ENCODE results near the gene CELSR1. TPM values are rescaled to one million over a fixed set of nuclear protein-coding genes. Genes with fewer than 3 reads are reported as not detected.

CELSR1 gene
- total and polyA plus RNA-seq, 9 donors: 0.63 to 25.2 (median 2.9) TPM

DNA sequence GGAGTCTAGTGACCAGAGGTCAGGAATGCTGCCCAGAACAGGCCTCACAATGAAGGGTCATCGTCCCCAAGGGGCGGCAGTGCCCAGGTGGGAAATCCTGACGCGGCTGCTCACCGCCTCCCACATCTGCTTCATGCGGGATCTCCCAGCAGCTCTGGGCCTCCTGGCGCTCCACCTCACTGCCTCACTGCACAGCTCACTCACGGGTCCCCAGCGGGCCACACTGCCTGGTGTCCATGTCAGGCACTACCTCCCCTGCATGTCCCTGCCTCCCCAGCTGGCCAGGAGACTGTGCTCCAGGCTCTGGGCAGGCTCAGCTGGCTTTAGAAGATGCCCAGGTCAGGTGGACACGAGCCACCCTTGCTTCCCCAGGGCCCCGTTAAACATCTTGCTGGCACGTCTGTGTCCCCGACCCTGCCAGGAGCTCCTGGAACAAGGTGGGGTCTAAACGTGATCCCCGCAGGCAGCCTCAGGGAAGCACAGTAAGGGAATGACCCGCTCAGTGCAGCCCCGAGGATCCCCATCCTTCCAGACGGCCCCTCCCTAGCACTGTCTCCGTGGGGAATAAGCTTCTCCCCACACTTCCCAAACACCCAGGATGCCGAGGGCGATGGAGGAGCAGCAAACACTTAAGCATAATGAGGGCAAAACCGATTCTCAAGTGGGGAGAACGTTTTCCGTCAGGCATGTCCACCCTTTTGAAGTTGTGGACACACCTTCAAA lies 108.7 kb downstream of the CELSR1 start:
- Histone ChIP-seq H3K4me3 (no peak overlapping the region), H3K27ac (no peak overlapping the region), H3K4me1 (ENCODE audit: insufficient read depth) (peaks cover 3% of the 10 kb centered on the region), H3K36me3 (no peaks in the 10 kb centered on the region), H3K9me3 (no peaks in the 10 kb centered on the region), H3K27me3 (no peaks in the 10 kb centered on the region)
- WGBS, 3 donors: 62 to 70% (median 68%) methylated on average over 24 of the region's 24 CpGs
- intact Hi-C loops (cut with DNase I): loop anchor here in 1 of 4 donors (10.0 kb wide), 1 partner anchor 56 kb away; no protein-coding TSS in a partner anchor
- TF ChIP-seq EP300 (IDR thresholded peaks at IDR 0.05): no peak
- DNase-seq: no peak

- no peak for TF ChIP-seq EP300 (IDR thresholded peaks at IDR 0.05)
- TF ChIP-seq POLR2A (IDR thresholded peaks at IDR 0.05): no peak
- no peak for TF ChIP-seq CTCF (IDR thresholded peaks at IDR 0.05)
- no peak overlapping the region for H3K27ac ChIP-seq
- DNase-seq: no peak
- WGBS, 3 donors: 93 to 98% (median 96%) methylated on average over 18 of the region's 18 CpGs
- H3K27me3 ChIP-seq: no peaks in the 10 kb centered on the region
- intact Hi-C loops (cut with DNase I): loop anchor here in 1 of 4 donors (10.0 kb wide), 1 partner anchor 57 kb away; no protein-coding TSS in a partner anchor
- peaks cover 3% of the 10 kb centered on the region for H3K4me1 ChIP-seq (ENCODE audit: insufficient read depth)
- no peak overlapping the region for H3K4me3 ChIP-seq
- no peaks in the 10 kb centered on the region for H3K36me3 ChIP-seq
- H3K9me3 ChIP-seq: no peaks in the 10 kb centered on the region
Observed at GRCh38 chr22:46428171-46428570, 109.2 kb downstream of the CELSR1 start.

GRCh38 chr22:46425016-46425415 lies 112.4 kb downstream of the CELSR1 start:
- Histone ChIP-seq H3K36me3 (no peaks in the 10 kb centered on the region), H3K27ac (no peak overlapping the region), H3K4me1 (ENCODE audit: insufficient read depth) (no peaks in the 10 kb centered on the region), H3K4me3 (no peak overlapping the region), H3K27me3 (no peaks in the 10 kb centered on the region), H3K9me3 (no peaks in the 10 kb centered on the region)
- no peak for TF ChIP-seq CTCF (IDR thresholded peaks at IDR 0.05)
- no peak for TF ChIP-seq EP300 (IDR thresholded peaks at IDR 0.05)
- no peak for TF ChIP-seq POLR2A (IDR thresholded peaks at IDR 0.05)
- intact Hi-C loops (cut with DNase I): loop anchor here in 1 of 4 donors (10.0 kb wide), 1 partner anchor 60 kb away; no protein-coding TSS in a partner anchor
- WGBS, 3 donors: 39 to 52% (median 45%) methylated on average over 3 of the region's 3 CpGs
- no peak for DNase-seq

DNA sequence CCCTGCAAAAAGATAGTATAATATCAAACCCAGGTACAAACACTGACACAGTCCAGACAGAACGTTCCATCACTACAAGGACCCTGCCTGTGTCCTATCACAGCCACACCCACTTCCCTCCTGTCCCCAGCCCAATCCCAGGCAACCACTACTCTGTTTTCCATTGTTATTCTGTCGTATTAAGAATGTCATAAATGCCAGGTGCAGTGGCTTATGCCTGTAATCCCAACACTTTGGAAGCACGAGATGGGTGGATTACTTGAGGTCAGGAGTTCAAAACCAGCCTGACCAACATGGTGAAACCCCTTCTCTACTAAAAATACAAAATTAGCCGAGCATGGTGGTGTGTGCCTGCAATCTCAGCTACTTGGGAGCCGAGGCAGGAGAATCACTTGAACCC lies 112.9 kb downstream of the CELSR1 start:
- Histone ChIP-seq H3K36me3 (no peaks in the 10 kb centered on the region), H3K9me3 (no peaks in the 10 kb centered on the region), H3K4me3 (no peak overlapping the region), H3K4me1 (ENCODE audit: insufficient read depth) (no peaks in the 10 kb centered on the region), H3K27ac (no peak overlapping the region), H3K27me3 (no peaks in the 10 kb centered on the region)
- DNase-seq: no peak
- WGBS, 3 donors: 79 to 82% (median 81%) methylated on average over 5 of the region's 5 CpGs
- intact Hi-C loops (cut with DNase I): loop anchor here in 1 of 4 donors (10.0 kb wide), 1 partner anchor 60 kb away; no protein-coding TSS in a partner anchor
- TF ChIP-seq EP300 (IDR thresholded peaks at IDR 0.05): no peak
- no peak for TF ChIP-seq CTCF (IDR thresholded peaks at IDR 0.05)

DNA sequence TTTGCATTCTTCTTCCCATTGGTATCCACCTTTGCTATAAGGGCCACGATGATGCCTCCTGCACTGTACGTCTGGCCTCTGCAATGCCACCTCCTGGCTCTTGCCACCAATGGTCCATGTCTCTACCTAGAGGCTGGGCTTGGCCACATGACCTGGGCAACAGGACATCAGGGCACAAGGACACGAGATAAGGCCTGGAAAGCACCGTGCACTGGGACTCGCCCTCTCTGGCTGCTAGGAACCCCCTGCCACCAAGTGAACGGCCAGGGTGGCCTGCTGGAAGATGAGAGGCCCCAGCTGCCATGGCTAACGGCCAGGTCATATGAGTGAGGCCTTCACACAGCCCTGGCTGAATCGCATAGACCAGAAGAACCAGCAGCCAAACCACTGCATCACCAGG lies 114.5 kb downstream of the CELSR1 start:
- no peak for DNase-seq
- no peaks in the 10 kb centered on the region for H3K4me1 ChIP-seq (ENCODE audit: insufficient read depth)
- H3K27ac ChIP-seq: no peak overlapping the region
- intact Hi-C loops (cut with DNase I): loop anchor here in 1 of 4 donors (10.0 kb wide), 1 partner anchor 62 kb away; no protein-coding TSS in a partner anchor
- H3K4me3 ChIP-seq: no peak overlapping the region
- no peaks in the 10 kb centered on the region for H3K36me3 ChIP-seq
- H3K27me3 ChIP-seq: no peaks in the 10 kb centered on the region
- no peaks in the 10 kb centered on the region for H3K9me3 ChIP-seq
- TF ChIP-seq EP300 (IDR thresholded peaks at IDR 0.05) (no peak), POLR2A (IDR thresholded peaks at IDR 0.05) (no peak), CTCF (IDR thresholded peaks at IDR 0.05) (no peak)
- 56 to 65% (median 60%) methylated on average over 8 of the region's 8 CpGs for WGBS, 3 donors

Data from ovary (tissue), 9 donors.